Vagina (tissue), 2 donors: ENCODE measurements around the gene C16orf89.

Experiments
- CTCF ChIP-seq, 3 experiments: fragments of 450-650 bp in 2 of 3; fragments of 200-600 bp in 1 of 3; sonication (generic) in 1 of 3; IDR thresholded peaks; one replicate each; pipeline ENCODE4 v1.5.1; 2017 to 2019; ENCODE audit warnings: antibody characterized with exemption in 3 of 3, mild to moderate bottlenecking in 2 of 3, moderate library complexity in 2 of 3
- POLR2A ChIP-seq, 2 donors: fragments of 450-650 bp; IDR thresholded peaks; one replicate each; pipeline ENCODE4 v1.6.1; 2017; ENCODE audit warnings: antibody characterized with exemption in 2 of 2, mild to moderate bottlenecking in 2 of 2, moderate library complexity in 2 of 2
- POLR2AphosphoS5 ChIP-seq, 2 donors: sonication (generic); formaldehyde crosslinking; IDR thresholded peaks; one replicate each; pipeline ENCODE4 v1.9.0; 2017; ENCODE audit warnings: antibody characterized with exemption in 2 of 2, mild to moderate bottlenecking in 2 of 2, low read depth in 1 of 2; ENCODE audit not compliant: insufficient read depth in 1 of 2

GRCh38 chr16:5008311-5008731 is 57.4 kb downstream of the C16orf89 start:
- TF ChIP-seq CTCF (IDR thresholded peaks at IDR 0.05) (no peak), POLR2AphosphoS5 (IDR thresholded peaks at IDR 0.05; ENCODE audit: insufficient read depth in 1 of 2, low read depth in 1 of 2) (no peak), POLR2A (IDR thresholded peaks at IDR 0.05) (no peak)
